Stimulated activated memory B cell treated with anti-CD40 and anti-IgM and Interleukin-4, amounts not matched to agents 10 μg/mL and 1 μg/mL and 100 μg/mL, for 72 hours (primary cell): ENCODE results near the gene GINS1.
"Not testable (repeated sequence)": the region's sequence is repeated elsewhere in the genome, so short reads cannot be mapped to it uniquely, and the experiment has no call there.

ENCODE experiments used
- ATAC-seq: fragments of 150-1000 bp; cut with Tn5 transposase; 2 replicates; pipeline ENCODE4 v1.10.0; 2021
- H3K27ac Mint-ChIP-seq: one replicate; pipeline ENCODE4 v1.8.0; 2022; ENCODE audit warnings: mild to moderate bottlenecking, mixed read lengths
- H3K27me3 Mint-ChIP-seq: one replicate; pipeline ENCODE4 v1.8.0; 2022; ENCODE audit warnings: mixed read lengths
- H3K36me3 Mint-ChIP-seq: one replicate; pipeline ENCODE4 v1.8.0; 2022; ENCODE audit warnings: mixed read lengths
- H3K4me1 Mint-ChIP-seq: one replicate; pipeline ENCODE4 v1.8.0; 2022; ENCODE audit warnings: mixed read lengths
- H3K4me3 Mint-ChIP-seq: one replicate; pipeline ENCODE4 v1.8.0; 2022; ENCODE audit warnings: mild to moderate bottlenecking, moderate library complexity, mixed read lengths
- H3K9me3 Mint-ChIP-seq: one replicate; pipeline ENCODE4 v1.8.0; 2022; ENCODE audit warnings: mixed read lengths

The GINS1 gene

DNA sequence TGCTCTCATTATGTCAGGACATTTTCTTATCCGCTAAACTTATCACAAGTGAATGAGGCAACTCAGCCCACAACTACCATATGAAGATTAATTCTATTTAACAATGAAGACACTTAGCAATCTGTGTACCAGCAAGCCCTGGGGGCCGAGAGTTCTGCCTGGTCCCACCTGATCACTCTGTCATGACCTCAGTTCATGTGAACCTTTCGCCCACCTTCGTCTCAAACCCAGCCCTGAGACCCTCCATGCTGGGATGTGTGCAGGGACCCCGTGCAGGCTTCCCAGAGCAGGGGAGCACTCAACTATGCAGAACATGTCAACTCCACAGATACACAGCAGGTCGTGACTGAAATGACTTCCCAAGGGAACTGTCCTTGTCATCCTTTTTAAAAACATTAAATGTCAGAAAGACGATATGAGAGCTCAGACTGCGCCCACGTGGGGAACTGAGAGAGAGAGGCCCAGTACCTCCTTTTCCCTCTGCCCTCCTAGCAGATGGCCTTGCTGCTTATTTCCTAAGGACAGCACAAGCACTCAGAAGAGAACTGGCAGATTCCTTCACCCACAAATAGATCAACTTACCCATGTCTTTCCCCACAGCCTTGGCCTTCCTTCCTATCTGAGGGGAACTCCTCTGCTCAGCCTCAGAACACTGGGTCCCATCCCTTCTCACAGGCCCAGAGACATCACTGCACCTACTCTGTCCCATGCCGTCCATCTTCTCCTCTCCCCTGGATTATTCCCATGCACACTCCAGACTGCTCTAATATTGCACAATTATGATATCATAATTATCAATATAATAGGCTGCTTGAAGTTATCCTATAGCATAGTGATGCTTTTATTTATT, 28.4 kb upstream of the GINS1 start:
- no peaks in the 10 kb centered on the region for H3K27me3 Mint-ChIP-seq
- no peaks in the 10 kb centered on the region for H3K9me3 Mint-ChIP-seq
- H3K4me3 Mint-ChIP-seq: peak overlapping the region; percentile 18
- peaks cover 32% of the 10 kb centered on the region for H3K36me3 Mint-ChIP-seq
- peak overlapping the region; percentile 69 for H3K27ac Mint-ChIP-seq
- ATAC-seq: peak; percentile 87
- H3K4me1 Mint-ChIP-seq: peaks cover 57% of the 10 kb centered on the region

DNA sequence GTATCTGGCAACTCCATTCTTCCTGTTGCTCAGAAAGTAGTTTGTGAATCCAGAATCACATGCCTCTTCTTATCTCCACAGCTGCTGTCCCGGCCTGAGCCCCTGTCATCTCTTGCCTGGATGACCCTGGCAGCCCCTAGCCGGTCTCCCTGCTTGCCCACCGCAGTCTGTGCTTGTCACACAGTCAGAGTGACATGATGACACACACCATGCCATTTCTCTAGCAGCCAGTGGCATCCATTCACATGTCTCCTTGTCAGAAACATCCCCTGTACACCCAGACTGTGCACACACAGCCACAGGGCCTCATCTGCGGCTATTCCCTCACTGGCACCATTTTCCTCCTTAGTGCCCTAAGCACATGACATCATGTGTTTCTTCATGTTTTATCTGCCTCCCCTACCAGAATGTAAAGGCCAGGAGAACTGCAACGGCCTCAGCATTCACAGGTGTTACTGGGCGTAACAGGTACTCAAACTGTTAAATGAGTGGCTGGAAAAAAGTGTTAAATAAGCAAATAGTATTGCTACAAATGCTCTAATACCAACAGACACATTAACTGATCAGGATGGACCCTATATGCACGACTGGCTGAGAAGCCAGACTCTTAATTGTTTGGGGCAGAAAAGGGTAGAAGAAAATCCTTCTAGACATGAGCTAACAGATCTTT, 26.4 kb upstream of the GINS1 start:
- Mint-ChIP-seq H3K27me3 (no peaks in the 10 kb centered on the region), H3K4me3 (no peak overlapping the region), H3K27ac (no peak overlapping the region), H3K4me1 (peaks cover 52% of the 10 kb centered on the region), H3K9me3 (no peaks in the 10 kb centered on the region), H3K36me3 (peaks cover 22% of the 10 kb centered on the region)
- no peak for ATAC-seq

DNA sequence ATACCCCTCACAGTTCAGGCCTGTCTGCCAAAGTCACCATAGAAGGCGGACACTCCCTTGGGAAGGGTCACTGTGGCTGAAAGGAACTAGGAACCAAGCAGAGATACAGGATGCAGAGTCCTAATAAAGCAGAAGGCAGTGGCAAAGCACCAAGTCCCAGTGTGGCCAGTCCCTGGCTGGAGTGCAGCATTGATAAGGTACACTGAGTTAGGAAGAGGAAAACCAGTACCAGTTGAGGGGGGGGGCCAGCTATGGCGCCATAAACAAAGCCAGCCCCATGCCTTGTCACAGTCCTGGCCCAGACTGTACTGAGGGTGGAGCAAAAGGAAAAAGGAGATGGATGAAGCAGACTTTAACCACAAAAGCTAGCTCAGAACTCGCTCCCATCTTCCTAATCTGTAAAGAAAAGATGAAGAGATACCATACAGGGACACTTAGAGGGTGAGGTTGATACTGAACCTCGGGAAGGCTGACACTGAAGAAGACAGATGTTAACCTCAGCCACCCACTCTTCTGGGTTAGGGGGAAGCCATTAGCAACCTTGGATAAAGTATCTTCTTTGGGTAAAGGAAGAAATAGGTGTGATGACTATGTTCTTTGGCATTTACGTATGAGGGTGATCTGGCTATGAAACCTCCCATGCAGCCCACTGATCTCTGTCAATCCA, 24.6 kb upstream of the GINS1 start:
- no peak for ATAC-seq
- H3K36me3 Mint-ChIP-seq: peaks cover 22% of the 10 kb centered on the region
- no peak overlapping the region for H3K27ac Mint-ChIP-seq

DNA sequence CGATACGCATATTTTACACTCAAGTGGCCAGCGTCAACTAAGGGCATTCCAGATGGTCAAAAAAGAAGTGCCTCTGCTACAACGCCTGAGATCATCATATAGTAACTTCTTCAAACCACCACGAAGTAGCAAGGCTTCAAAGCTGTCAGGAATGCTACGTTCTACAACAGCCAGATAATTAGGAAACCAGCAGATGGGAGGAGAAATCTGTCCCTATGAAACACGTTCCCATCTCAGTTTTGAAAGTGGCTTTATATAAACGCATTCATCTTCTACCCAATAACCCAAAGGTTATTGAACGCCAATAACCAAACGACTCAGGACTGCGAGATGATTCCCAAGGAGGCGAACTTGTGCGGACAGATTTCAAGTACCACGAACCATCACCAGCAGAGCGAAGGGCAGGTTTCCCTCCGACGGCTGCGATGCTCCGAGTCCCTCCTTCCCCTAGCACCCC, 18.0 kb upstream of the GINS1 start:
- ATAC-seq: no peak
- Mint-ChIP-seq H3K4me1 (peaks cover 12% of the 10 kb centered on the region), H3K27me3 (no peaks in the 10 kb centered on the region), H3K9me3 (no peaks in the 10 kb centered on the region), H3K27ac (no peak overlapping the region), H3K4me3 (peak overlapping the region; percentile 75), H3K36me3 (peaks cover 6% of the 10 kb centered on the region)

More for the DNA sequence above, 24.6 kb upstream of the GINS1 start:
- H3K4me3 Mint-ChIP-seq: no peak overlapping the region
- peaks cover 52% of the 10 kb centered on the region for H3K4me1 Mint-ChIP-seq
- H3K9me3 Mint-ChIP-seq: no peaks in the 10 kb centered on the region
- H3K27me3 Mint-ChIP-seq: no peaks in the 10 kb centered on the region

DNA sequence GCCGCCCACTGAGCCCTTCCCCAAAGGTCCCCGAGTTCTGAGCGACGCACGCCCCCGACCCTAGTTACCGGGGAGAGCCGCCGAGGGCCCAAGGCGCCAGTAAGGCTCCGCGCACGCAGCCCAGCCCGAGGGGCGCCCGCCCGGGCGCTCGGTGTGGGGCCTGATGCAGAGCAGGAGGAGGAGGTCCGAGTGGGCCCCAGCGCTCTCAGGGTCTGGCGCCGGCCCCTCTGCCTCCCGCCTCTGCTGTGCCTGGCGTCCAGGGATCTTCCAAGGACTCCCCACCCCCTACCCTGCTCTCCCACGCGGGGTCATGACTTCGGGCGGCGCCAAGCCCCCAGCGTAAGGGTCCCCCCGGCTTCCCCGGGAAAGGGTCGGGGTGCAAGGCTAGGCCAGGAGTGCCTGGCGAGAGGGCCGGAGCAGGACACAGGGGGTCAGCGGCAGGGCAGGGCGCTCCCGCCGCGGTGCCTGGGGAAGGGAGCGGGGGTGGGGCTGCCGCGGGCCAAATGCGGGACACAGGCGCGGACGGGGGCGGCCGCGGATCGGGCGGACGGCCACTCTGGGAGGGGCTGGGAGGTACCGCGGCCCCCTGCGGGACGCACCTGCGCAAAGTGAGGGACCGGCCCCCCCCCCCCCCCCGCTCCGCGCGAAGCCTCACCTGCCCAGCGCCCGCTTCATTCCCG, 17.5 kb upstream of the GINS1 start:
- Mint-ChIP-seq H3K4me1 (peaks cover 10% of the 10 kb centered on the region), H3K27me3 (no peaks in the 10 kb centered on the region), H3K27ac (no peak overlapping the region), H3K36me3 (peaks cover 6% of the 10 kb centered on the region), H3K9me3 (no peaks in the 10 kb centered on the region), H3K4me3 (peak overlapping the region; percentile 75)
- ATAC-seq: peak; percentile 31

DNA sequence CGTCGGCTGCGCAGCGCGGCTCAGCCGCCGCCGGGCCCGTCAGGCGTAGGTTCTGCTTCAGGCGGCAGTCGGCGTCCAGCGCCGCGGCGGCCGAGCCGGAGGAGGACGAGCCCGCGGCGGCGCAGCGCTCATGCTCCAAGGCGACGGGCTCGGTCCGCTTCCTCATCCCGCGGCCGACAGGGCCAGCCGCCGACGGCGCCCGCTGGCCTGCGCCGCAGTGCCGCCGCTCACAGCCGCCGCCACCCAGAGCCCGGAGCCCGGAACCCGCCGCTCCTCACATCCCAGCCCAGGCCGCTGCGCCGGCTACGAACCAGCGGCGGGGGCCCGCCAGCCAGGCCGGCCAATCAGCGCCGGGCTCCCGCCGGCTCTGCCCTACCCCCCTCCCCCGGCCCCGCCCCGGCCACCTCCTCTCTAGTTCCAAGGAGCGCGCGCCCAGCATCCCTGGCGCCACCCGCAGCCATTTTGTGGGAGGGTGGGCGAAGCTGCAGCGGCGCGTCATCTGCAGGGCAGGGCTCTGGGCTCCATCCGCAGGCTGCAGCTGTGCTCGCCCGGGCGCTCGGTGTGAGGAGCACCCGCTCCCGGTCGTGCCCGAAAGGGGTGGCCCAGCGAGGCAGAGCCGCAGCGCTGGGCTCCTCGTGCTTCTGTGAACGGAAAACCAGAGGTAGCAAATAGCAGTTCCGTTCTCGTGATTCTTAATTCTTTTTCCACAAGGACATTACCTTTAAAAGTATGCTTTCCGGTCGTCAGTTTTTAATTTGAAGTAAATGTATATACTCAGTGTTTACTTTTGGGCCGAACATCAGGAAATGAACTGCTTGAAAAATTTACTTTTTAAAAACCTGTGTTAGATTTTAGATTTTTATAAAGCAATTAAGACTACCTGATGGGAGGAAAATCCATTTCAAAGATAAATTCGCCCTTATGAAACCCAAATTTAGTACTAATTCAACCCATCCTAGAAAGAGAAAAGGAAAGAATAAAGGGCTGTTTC, 16.6 kb upstream of the GINS1 start, which contains the start of gene ABHD12:
ABHD12 (minus strand) TSS at position 298 of the 991 bp plus-strand sequence; CDS start at position 166, 132 bp downstream.
- Mint-ChIP-seq H3K27me3 (no peaks in the 10 kb centered on the region), H3K4me1 (peaks cover 12% of the 10 kb centered on the region), H3K36me3 (peaks cover 6% of the 10 kb centered on the region), H3K9me3 (no peaks in the 10 kb centered on the region), H3K4me3 (peak within 1 kb of the TSS; percentile 87), H3K27ac (peak within 1 kb of the TSS; percentile 89)
- ATAC-seq: peak; percentile 97

DNA sequence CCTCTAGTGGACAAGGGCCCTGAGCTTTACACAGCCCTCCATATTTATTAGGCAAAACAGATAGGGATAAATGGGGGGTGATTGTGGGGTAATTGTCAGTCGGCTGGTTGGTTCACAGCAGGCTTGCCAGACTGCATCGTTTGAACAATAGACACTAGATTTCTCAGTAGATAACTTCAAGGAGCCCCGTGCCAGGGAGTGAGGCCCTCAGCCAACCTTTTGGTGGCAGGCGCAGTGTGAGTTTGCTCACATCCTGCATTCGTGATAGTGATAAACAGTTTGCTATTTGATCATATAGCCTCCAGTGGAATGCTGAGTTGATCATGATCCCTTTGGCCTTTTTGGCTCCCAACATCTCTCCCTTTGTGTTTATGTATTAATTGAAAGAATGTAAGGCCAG, 13.2 kb upstream of the GINS1 start:
- Mint-ChIP-seq H3K36me3 (no peaks in the 10 kb centered on the region), H3K4me3 (no peak overlapping the region), H3K9me3 (no peaks in the 10 kb centered on the region), H3K4me1 (peaks cover 14% of the 10 kb centered on the region), H3K27me3 (peaks cover 13% of the 10 kb centered on the region), H3K27ac (no peak overlapping the region)
- no peak for ATAC-seq

DNA sequence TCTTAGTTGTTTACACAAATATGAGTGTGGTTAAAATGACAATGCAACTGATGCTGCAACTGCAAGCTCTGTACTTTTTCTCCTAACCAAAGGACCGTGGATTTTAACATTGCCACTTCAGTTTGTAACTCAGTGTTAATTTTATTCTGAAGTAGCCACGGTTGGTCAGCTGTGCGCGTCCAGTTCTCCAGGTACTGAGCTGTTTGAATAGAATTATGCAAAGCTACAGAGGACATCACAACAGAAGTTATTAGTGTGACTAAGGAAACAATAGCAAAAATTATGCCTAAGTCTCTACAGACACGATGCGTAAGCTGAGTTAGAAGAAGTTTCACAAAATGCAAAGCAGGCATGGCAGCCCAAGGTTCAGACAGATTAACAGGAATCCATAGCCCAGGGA, 12.5 kb upstream of the GINS1 start:
- H3K4me1 Mint-ChIP-seq: peaks cover 11% of the 10 kb centered on the region
- ATAC-seq: no peak
- no peak overlapping the region for H3K4me3 Mint-ChIP-seq
- H3K36me3 Mint-ChIP-seq: no peaks in the 10 kb centered on the region
- peaks cover 13% of the 10 kb centered on the region for H3K27me3 Mint-ChIP-seq
- no peak overlapping the region for H3K27ac Mint-ChIP-seq
- H3K9me3 Mint-ChIP-seq: no peaks in the 10 kb centered on the region

DNA sequence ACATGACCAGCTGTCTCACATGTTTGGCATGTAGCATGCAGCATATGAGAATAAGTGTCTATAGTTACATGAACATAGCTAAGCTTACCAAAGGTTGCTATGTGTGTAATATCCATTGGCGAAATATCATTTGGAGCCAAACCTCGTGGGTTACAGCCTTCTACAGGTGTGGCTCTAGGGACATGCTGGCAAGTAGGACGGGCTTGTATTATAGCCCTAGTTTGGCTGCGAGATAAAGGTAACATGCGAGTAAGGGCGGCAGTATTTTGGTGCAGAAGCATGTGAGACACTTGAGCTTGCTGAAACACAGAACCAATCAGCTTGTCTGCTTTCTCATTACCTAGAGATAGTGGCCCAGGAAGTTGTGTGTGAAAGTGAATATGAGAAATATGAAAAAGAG, 10.4 kb upstream of the GINS1 start:
- no peak overlapping the region for H3K27ac Mint-ChIP-seq
- H3K4me3 Mint-ChIP-seq: no peak overlapping the region
- no peak for ATAC-seq

DNA sequence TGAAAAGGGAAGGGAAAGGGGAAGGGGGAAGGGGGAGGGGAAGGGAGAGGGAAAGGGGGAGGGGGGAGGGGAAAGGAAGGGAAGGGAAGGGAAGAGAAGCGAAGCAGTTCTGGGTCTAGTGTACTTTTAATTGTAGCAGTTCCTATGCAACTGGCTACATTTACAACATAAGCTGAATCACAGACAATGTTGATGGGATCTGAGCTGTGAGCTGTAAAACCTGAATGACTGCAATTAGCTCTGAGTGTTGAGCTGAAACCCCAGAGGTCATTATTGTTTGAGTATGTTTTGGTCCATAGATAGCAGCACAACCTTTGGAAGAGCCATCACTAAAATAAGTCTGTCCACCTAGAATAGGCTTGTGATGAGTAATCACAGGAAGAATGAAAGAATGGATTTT, 9.7 kb upstream of the GINS1 start:
- Mint-ChIP-seq H3K9me3 (peaks cover 5% of the 10 kb centered on the region), H3K27ac (no peak overlapping the region), H3K4me1 (peaks cover 11% of the 10 kb centered on the region), H3K27me3 (peaks cover 13% of the 10 kb centered on the region), H3K36me3 (peaks cover 5% of the 10 kb centered on the region), H3K4me3 (no peak overlapping the region)
- ATAC-seq: no peak

More for the DNA sequence above, 10.4 kb upstream of the GINS1 start:
- Mint-ChIP-seq H3K9me3 (no peaks in the 10 kb centered on the region), H3K4me1 (peaks cover 11% of the 10 kb centered on the region), H3K27me3 (peaks cover 13% of the 10 kb centered on the region), H3K36me3 (no peaks in the 10 kb centered on the region)

DNA sequence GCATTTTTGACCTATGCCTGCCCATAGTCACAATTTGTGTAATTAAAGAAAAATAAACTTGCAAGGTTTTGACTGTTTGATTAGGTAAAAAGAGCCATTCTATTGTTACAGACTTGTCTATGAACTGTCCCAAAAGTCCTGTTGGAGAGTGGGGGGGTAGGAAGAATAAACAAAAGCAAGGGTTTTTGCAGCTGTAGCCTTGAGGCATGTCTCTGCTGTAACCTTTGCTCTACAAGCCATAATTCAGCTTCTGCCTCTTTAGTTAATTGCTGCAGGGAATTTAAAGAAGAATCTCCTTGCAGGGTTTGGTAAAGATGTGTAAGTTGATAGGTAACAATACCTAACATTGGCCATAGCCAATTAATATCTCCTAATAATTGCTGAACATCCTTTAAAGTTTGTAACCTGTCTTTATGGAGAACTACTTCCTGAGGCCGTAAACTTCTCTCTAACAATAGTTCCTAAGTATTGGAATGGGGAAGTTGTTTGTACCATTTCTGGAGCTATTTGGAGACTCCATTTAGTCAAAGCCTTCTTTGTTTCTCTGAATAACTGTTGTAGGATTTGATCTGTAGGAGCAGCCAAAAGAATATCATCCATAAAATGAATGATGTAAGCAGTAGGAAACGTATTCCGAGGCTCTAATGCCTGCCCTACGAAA, 9.0 kb upstream of the GINS1 start:
- H3K27me3 Mint-ChIP-seq: peaks cover 13% of the 10 kb centered on the region
- H3K4me1 Mint-ChIP-seq: peaks cover 11% of the 10 kb centered on the region
- H3K9me3 Mint-ChIP-seq: peaks cover 9% of the 10 kb centered on the region
- H3K4me3 Mint-ChIP-seq: no peak overlapping the region
- H3K27ac Mint-ChIP-seq: no peak overlapping the region
- ATAC-seq: no peak
- peaks cover 5% of the 10 kb centered on the region for H3K36me3 Mint-ChIP-seq

DNA sequence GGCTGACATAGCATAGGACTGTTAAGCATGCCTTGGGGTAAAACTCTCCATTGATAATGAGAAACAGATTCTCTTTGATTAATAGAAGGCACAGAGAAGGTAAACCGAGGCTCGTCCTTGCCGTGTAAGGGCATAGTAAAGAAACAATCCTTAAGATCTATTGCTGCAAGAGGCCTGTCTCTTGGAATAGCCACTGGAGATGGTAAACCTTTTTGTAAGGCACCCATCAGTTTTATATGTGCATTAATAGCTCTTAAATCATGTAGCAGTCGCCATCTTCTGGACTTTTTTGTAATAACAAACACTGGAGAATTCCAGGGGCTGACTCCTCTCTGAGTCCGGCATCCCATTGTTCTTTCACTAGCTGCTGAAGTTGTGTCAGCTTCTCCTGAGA, 8.4 kb upstream of the GINS1 start:
- no peak overlapping the region for H3K4me3 Mint-ChIP-seq
- H3K36me3 Mint-ChIP-seq: peaks cover 6% of the 10 kb centered on the region
- no peak overlapping the region for H3K27ac Mint-ChIP-seq
- peaks cover 10% of the 10 kb centered on the region for H3K9me3 Mint-ChIP-seq
- ATAC-seq: peak; percentile 64
- peaks cover 11% of the 10 kb centered on the region for H3K4me1 Mint-ChIP-seq
- peaks cover 13% of the 10 kb centered on the region for H3K27me3 Mint-ChIP-seq

DNA sequence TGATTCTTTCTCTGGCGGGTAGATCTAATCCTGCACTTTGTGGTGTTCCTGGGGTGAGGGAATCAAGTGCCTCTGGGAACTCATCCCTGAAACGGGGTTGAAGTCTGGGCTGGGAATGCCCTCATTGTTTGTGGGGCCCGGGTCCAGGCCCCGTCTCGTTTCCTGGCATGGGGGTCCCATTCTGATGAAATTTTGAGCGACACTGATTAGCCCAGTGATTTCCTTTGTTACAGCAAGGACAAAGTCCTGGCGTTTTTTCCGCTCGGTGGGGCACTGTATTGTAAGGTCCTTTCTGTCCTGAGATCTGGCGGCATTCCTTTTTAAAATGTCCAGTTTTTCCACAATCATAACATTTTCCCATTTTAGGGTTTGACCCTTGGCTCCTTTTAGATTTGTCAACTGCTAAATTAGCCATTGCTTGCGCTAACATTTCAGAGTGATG, 7.2 kb upstream of the GINS1 start:
- not testable (repeated sequence) for H3K4me1 Mint-ChIP-seq, ATAC-seq, H3K27ac Mint-ChIP-seq, H3K4me3 Mint-ChIP-seq
- peaks cover 11% of the 10 kb centered on the region for H3K36me3 Mint-ChIP-seq
- H3K9me3 Mint-ChIP-seq: peaks cover 13% of the 10 kb centered on the region
- H3K27me3 Mint-ChIP-seq: peaks cover 13% of the 10 kb centered on the region
